ENCODE measurements around the gene AQP10.

- TF ChIP-seq CTCF (IDR thresholded peaks at IDR 0.05) (no peak), POLR2A (IDR thresholded peaks at IDR 0.05) (no peak)
Measured at GRCh38 chr1:154304664-154305337, 16.1 kb upstream of the AQP10 start.

Measured in thyroid gland (tissue), 4 donors.